ENCODE results near the gene BTBD6. TPM values are rescaled to one million over a fixed set of nuclear protein-coding genes. Genes with fewer than 3 reads are reported as not detected.

The BTBD6 gene
- total and polyA plus RNA-seq, 2 experiments from 2014 or later: 5.3 to 77.5 TPM

- no peak overlapping the region for H2AFZ ChIP-seq
- WGBS, 2 experiments (ENCODE audit: low coverage in 1 of 2, low lambda C conversion rate in 2 of 2, missing lambda C conversion rate in 2 of 2): 83 to 93% methylated on average over 10 to 15 of the region's 15 CpGs
Observed at GRCh38 chr14:105257464-105257863, 9.1 kb downstream of the BTBD6 start.

GRCh38 chr14:105258846-105259245, 10.5 kb downstream of the BTBD6 start:
- no peaks in the 10 kb centered on the region for H4K20me1 ChIP-seq (ENCODE audit: insufficient read depth)
- no peaks in the 10 kb centered on the region for H3K36me3 ChIP-seq (ENCODE audit: low read depth)
- in situ Hi-C loops (cut with MboI): no loop called here
- H3K27me3 ChIP-seq (replicated peaks; ENCODE audit: insufficient read depth): no peaks in the 10 kb centered on the region
- no peak overlapping the region for H3K9ac ChIP-seq
- no peaks in the 10 kb centered on the region for H3F3A ChIP-seq (ENCODE audit: insufficient read depth)
- H3K27ac ChIP-seq: no peak overlapping the region
- H3K4me1 ChIP-seq (ENCODE audit: insufficient read depth): no peaks in the 10 kb centered on the region
- no peaks in the 10 kb centered on the region for H3K9me3 ChIP-seq (ENCODE audit: low read depth)
- no peak overlapping the region for H3K4me3 ChIP-seq
- no peak for TF ChIP-seq EZH2phosphoT487 (IDR thresholded peaks at IDR 0.05; ENCODE audit: insufficient read depth, low read depth)
- TF ChIP-seq EZH2 (IDR thresholded peaks at IDR 0.05; ENCODE audit: insufficient read depth, poor library complexity, severe bottlenecking): no peak
- no peak overlapping the region for H2AFZ ChIP-seq
- no peak overlapping the region for H3K4me2 ChIP-seq (ENCODE audit: unreplicated experiment)
- WGBS, 2 experiments (ENCODE audit: low coverage in 1 of 2, low lambda C conversion rate in 2 of 2, missing lambda C conversion rate in 2 of 2): 96 to 97% methylated on average over 7 of the region's 7 CpGs
- H3K79me2 ChIP-seq (ENCODE audit: insufficient read depth): no peaks in the 10 kb centered on the region
- H3K9me2 ChIP-seq (ENCODE audit: insufficient read depth): no peaks in the 10 kb centered on the region
- no peak for DNase-seq

More at GRCh38 chr14:105257464-105257863, 9.1 kb downstream of the BTBD6 start:
- no peak overlapping the region for H3K27ac ChIP-seq
- no peaks in the 10 kb centered on the region for H3K36me3 ChIP-seq (ENCODE audit: low read depth)
- no peaks in the 10 kb centered on the region for H3F3A ChIP-seq (ENCODE audit: insufficient read depth)
- H3K9me3 ChIP-seq (ENCODE audit: low read depth): no peaks in the 10 kb centered on the region
- H3K4me1 ChIP-seq (ENCODE audit: insufficient read depth): no peaks in the 10 kb centered on the region
- H3K9me2 ChIP-seq (ENCODE audit: insufficient read depth): no peaks in the 10 kb centered on the region
- TF ChIP-seq EZH2phosphoT487 (IDR thresholded peaks at IDR 0.05; ENCODE audit: insufficient read depth, low read depth) (no peak), EZH2 (IDR thresholded peaks at IDR 0.05; ENCODE audit: insufficient read depth, poor library complexity, severe bottlenecking) (no peak)
- H3K9ac ChIP-seq: no peak overlapping the region
- H3K4me2 ChIP-seq (ENCODE audit: unreplicated experiment): no peak overlapping the region
- H4K20me1 ChIP-seq (ENCODE audit: insufficient read depth): no peaks in the 10 kb centered on the region
- in situ Hi-C loops (cut with MboI): no loop called here
- no peak for DNase-seq
- no peak overlapping the region for H3K4me3 ChIP-seq
- H3K27me3 ChIP-seq (replicated peaks; ENCODE audit: insufficient read depth): no peaks in the 10 kb centered on the region
- H3K79me2 ChIP-seq (ENCODE audit: insufficient read depth): no peaks in the 10 kb centered on the region

- no peak for TF ChIP-seq EZH2phosphoT487 (IDR thresholded peaks at IDR 0.05; ENCODE audit: insufficient read depth, low read depth)
- no peak for TF ChIP-seq EZH2 (IDR thresholded peaks at IDR 0.05; ENCODE audit: insufficient read depth, poor library complexity, severe bottlenecking)
- WGBS, 2 experiments (ENCODE audit: low coverage in 1 of 2, low lambda C conversion rate in 2 of 2, missing lambda C conversion rate in 2 of 2): 80 to 88% methylated on average over 10 to 12 of the region's 12 CpGs
- no peak for DNase-seq
- Histone ChIP-seq H3K4me1 (ENCODE audit: insufficient read depth) (no peaks in the 10 kb centered on the region), H3K79me2 (ENCODE audit: insufficient read depth) (no peaks in the 10 kb centered on the region), H3K9me3 (ENCODE audit: low read depth) (no peaks in the 10 kb centered on the region), H3K36me3 (ENCODE audit: low read depth) (no peaks in the 10 kb centered on the region), H3K9me2 (ENCODE audit: insufficient read depth) (no peaks in the 10 kb centered on the region), H3K4me3 (no peak overlapping the region), H4K20me1 (ENCODE audit: insufficient read depth) (no peaks in the 10 kb centered on the region), H3K27ac (no peak overlapping the region), H3K27me3 (replicated peaks; ENCODE audit: insufficient read depth) (no peaks in the 10 kb centered on the region), H2AFZ (no peak overlapping the region), H3K4me2 (ENCODE audit: unreplicated experiment) (no peak overlapping the region), H3F3A (ENCODE audit: insufficient read depth) (no peaks in the 10 kb centered on the region), H3K9ac (no peak overlapping the region)
- in situ Hi-C loops (cut with MboI): no loop called here
Observed at GRCh38 chr14:105260959-105261358, 12.6 kb downstream of the BTBD6 start.

- Histone ChIP-seq H3K27me3 (replicated peaks; ENCODE audit: insufficient read depth) (no peaks in the 10 kb centered on the region), H3K9me2 (ENCODE audit: insufficient read depth) (no peaks in the 10 kb centered on the region), H3K4me2 (ENCODE audit: unreplicated experiment) (no peak overlapping the region), H4K20me1 (ENCODE audit: insufficient read depth) (no peaks in the 10 kb centered on the region; the same call in 1 of the 2 replicates), H2AFZ (no peak overlapping the region), H3K4me1 (ENCODE audit: insufficient read depth) (no peaks in the 10 kb centered on the region), H3K9me3 (ENCODE audit: low read depth) (no peaks in the 10 kb centered on the region), H3K9ac (no peak overlapping the region), H3K36me3 (ENCODE audit: low read depth) (no peaks in the 10 kb centered on the region), H3K27ac (no peak overlapping the region), H3K4me3 (no peak overlapping the region), H3K79me2 (ENCODE audit: insufficient read depth) (no peaks in the 10 kb centered on the region), H3F3A (ENCODE audit: insufficient read depth) (no peaks in the 10 kb centered on the region)
- TF ChIP-seq EZH2 (IDR thresholded peaks at IDR 0.05; ENCODE audit: insufficient read depth, poor library complexity, severe bottlenecking): no peak
- TF ChIP-seq EZH2phosphoT487 (IDR thresholded peaks at IDR 0.05; ENCODE audit: insufficient read depth, low read depth): no peak
- in situ Hi-C loops (cut with MboI): no loop called here
- 87 to 90% methylated on average over 11 to 20 of the region's 20 CpGs for WGBS, 2 experiments (ENCODE audit: low coverage in 1 of 2, low lambda C conversion rate in 2 of 2, missing lambda C conversion rate in 2 of 2)
- DNase-seq: no peak
Observed at GRCh38 chr14:105261781-105262180, 13.4 kb downstream of the BTBD6 start.

Data from GM23248 (cell line).